Activated CD8-positive, alpha-beta memory T cell treated with anti-CD3 and anti-CD28 coated beads, Interleukin-2, amount 50 U/mL, for 4 hours (primary cell): Measurements from ENCODE around the gene ST7.
"Not testable (repeated sequence)": the region's sequence is repeated elsewhere in the genome, so short reads cannot be mapped to it uniquely, and the experiment has no call there.

Experiments used
- DNase-seq: peaks from one replicate; pipeline ENCODE4 v3.0.0-alpha.2; 2020

The ST7 gene

DNA sequence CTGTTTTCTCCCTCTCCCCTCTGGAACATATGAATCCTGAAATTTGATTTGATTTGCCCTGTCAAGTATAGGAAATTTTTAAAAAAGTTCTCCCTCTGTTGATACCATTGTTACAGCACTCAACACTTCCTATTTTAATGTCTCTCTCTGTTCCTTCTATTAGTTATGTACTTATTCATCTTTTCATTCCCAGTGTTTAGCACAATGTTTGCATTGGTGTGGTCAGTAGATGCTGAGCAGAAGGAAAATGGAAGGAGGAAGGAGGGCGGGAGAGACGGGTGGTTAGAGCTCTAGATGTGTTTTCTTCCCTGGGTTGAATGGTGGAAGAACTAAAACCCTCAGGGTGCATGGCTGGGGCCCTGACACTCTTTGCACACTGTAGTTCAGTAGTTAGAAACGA, 290.1 kb downstream of the ST7 start:
- DNase-seq, result no peak

DNA sequence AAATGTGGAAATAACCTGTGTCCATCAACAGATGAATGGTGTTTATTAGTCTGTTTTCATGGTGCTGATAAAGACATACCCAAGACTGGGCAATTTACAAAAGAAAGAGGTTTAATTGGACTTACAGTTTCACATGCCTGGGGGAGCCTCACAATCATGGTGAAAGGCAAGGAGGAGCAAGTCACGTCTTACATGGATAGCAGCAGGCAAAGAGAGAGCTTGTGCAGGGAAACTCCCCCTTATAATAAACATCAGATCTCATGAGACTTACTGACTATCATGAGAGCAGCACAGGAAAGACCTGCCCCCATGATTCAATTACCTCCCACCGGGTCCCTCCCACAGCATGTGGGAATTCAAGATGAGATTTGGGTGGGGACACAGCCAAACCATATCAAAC, 292.4 kb downstream of the ST7 start:
- not testable (repeated sequence) for DNase-seq

- DNase-seq, result no peak
These were observed 294.5 kb downstream of the ST7 start for GRCh38 chr7:117247809-117248208.

- DNase-seq, result no peak
These were observed 295.5 kb downstream of the ST7 start for GRCh38 chr7:117248829-117249228.

DNA sequence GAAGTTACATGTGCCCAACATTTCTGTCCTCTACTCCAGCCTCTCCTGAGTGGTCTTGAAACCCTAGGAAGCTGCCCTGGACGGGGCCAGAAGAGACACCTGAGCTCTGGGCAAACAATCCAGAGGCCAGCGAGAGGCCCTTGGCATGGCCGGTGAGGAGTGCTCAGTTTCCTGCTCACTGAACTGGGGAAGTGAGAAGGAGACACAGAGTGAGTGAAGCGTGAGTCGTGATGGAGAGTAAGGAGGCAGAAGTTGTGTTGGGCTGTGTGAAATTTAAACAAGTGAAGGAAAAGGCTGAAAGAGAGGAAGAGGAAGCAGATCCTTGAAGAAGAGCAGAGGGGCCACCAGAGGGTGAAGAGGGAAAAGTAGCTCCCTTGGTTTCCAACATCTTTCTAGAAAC, 296.4 kb downstream of the ST7 start:
- no peak for DNase-seq

- DNase-seq, result no peak
These were observed 296.9 kb downstream of the ST7 start for GRCh38 chr7:117250245-117250644.

GRCh38 chr7:117250801-117251200, 297.5 kb downstream of the ST7 start:
- no peak for DNase-seq

DNA sequence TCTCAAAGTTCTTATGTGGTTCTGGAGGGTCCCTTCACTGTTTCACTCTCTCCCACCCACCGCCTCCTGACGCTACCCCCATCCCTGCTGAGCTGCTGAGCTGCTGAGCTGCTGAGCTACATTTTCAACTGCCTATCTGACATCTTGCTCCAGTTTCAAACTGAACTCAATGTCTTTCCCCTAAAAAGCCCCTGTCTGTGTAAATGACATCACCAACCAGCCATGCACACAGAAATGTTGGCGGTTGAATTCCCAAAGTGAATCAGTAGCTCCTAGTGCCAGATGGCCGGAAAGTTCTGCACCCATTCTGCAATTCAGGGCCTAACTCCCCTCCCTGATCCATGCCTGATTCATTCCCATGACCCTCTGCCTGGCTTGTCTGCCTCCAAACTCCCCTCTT, 298.4 kb downstream of the ST7 start:
- no peak for DNase-seq

- no peak for DNase-seq
These were observed 306.3 kb downstream of the ST7 start for GRCh38 chr7:117259615-117260014.

DNA sequence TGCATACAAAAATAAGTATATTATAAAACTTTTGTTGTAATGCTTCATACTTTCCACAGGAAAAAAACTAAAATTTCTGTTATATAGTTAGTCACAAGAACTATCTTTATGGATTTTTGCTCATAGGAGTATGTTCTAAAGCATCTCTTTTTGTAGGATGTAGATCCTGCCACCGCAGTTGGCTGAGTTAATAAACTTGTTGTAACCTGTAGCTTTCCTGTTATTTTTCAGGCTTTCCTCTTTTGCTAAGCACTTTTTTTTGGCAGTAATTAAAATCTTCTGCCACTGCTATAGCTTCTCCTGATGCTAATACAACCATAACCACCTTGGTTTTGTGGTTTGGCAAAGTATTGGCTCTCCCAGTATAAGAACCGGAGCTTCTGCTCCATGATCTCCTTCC, 309.2 kb downstream of the ST7 start:
- DNase-seq, result no peak

DNA sequence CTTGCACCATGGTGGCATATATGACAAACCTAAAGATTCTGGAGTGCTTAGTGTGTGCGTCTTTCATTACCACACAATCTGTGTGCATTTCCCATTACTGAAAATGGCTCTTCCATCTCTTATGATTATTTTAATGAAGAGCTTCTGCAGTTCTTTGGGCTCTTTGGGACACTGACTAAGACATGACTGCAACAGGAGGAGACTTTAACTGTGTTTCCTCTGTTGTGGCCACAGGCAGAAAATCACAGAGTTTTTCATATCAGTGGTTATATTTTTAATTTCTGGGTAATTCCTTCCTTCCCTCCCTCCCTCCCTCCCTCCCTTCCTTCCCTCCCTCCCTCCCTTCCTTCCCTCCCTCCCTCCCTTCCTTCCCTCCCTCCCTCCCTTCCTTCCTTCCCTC, 311.4 kb downstream of the ST7 start:
- DNase-seq, result no peak

DNA sequence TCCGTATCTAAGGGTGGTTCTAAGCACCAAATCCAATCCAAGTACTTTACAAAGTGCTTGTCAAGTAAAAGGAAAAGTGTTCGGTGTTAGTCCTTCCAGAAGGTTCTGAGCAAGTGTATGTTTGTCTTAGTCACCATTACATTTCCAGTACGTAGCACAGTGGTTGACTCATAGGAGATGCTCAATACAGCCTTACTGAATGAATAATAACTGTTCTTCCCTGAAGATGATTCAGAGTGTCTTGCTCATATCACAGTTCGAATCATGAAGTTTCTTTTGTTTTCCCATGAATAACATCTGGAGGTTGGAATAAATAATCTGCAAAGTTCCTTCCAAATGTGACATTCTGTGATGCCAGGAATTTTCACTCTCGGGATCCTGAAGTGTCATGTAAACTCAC, 316.1 kb downstream of the ST7 start:
- DNase-seq, result no peak

DNA sequence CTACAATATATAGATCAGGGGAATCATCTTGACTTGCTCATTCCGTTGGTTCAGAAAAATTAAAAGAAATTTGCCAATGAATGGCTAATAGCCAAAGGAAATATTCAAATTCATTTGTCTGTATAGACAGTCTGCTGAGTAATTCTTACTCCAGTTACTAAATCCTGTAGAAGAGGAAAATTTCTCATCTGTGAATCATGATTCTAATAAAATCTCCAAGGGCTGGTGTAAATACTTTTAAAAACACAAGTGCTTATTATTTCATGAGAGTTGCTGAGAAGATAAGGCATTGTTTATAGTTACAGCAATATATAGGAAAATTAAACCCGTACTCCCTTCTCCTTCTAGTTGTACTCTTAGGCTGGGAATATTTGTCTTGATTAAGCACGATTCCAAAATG, 316.6 kb downstream of the ST7 start:
- no peak for DNase-seq

GRCh38 chr7:117270371-117270770, 317.1 kb downstream of the ST7 start:
- DNase-seq, result no peak

- DNase-seq, result no peak
These were observed 318.3 kb downstream of the ST7 start for GRCh38 chr7:117271566-117271965.

GRCh38 chr7:117272017-117272759, 318.9 kb downstream of the ST7 start:
- no peak for DNase-seq

- DNase-seq, result no peak
These were observed 320.0 kb downstream of the ST7 start for GRCh38 chr7:117273325-117273724.

DNA sequence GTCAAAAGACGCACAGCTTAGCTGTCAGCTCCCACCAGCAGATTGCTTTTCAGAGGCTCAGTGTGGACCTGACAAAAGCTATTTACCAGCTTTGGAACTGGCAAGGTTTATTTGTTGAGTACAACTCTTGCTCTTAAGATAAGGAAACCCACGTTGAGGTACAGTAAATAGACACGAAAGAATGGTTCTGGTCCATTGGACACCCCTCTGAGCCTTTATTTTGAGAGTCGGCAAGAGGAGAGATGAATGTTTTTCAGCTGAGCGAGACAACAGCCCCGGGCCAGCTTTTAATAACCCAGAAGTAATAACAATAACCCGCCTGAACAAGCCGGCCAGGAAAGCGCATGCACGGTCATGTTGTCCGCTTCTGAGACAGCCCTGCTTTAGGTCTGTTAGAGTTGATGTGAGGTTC, 320.5 kb downstream of the ST7 start:
- no peak for DNase-seq

- DNase-seq, result no peak
These were observed 321.6 kb downstream of the ST7 start for GRCh38 chr7:117274951-117275350.

DNA sequence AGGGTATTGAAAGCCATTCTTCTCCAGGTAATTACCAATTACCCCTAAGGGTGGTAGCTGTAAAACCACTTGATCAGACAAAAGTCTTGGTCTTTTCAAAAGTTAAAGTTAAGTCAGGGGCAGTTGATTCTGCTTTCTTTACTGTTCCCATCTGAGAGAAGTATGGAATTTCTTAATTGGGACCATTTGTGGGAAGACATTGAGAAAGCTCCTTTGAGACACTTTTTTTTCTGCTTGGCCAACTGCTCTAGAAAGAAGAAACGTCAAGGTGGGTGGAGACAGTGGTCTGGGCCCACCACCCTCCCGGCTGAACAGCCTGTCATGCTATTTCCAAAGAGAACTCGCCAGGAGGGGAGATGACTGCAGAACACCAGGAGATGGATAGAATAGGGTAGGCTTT, 324.3 kb downstream of the ST7 start:
- DNase-seq, result no peak

DNA sequence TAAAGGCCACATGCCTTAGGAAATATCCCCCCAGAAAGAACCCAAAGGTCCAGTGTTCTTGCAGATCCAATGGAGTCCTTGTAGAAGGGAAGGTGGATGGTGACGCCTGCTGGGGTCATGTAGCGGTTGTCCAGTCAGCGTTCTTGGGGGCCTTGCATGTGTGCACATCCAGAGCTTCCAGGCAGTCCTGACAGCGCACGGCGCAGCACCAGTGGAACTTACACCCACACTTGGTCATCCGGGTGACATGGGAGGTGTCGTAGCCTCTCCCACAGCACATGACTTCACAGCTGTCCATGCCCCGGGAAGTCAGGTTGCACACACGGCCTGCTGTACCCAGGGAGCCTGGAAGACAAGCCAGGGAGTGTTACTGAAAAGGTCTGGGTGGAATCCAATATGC, 324.7 kb downstream of the ST7 start:
- no peak for DNase-seq

- no peak for DNase-seq
These were observed 325.9 kb downstream of the ST7 start for GRCh38 chr7:117279203-117279602.
